Stimulated activated naive CD4-positive, alpha-beta T cell (primary cell): ENCODE measurements around the gene AJAP1.

Experiments
- DNase-seq, 6 experiments: peaks; one replicate each; lab custom pipeline; 2025; lab: John Stamatoyannopoulos, UW

The AJAP1 gene

DNA sequence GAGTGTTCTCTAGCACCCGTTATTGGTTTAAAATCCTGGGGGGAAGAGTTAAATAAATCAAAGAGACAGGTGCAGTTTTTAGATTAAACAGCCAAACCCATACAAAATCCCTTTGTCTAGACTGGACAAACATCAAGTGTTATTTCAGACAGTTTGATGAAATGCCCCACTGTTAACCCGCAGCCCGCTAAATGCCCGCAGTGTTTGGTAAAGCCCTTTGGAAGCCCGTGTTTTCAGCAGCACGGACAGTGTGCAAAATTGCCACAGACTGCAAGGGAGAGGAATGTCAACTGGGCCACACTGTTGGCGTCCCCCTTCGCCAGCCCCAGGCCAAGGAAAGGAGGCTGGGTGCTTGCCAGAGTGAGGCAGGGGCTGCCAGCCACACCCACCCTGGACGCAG lies 26.6 kb downstream of the AJAP1 start:
- DNase-seq, result no peak

- DNase-seq, result no peak
These were observed 28.3 kb downstream of the AJAP1 start for GRCh38 chr1:4682607-4683220.

DNA sequence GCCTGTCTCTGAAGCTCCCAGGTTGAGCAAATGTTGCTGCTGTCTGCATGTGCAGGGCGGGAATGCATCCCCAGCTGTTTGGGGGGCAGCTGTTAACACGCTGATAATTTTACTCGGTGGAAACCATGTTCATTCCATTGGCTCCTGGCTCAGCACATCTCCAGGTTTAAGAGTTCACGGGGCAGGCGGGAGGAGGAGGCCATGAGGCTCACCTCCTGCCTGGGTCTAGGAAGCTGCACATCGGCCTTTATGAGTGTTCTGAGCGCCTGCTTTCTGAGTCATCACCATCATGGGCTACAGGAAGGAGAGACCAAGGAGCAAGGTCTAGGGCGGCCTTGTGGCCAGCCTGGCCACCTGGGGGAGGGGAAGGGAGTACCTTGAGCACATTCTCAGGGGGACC lies 29.7 kb downstream of the AJAP1 start:
- DNase-seq, result no peak

GRCh38 chr1:4684864-4685522 lies 30.6 kb downstream of the AJAP1 start:
- DNase-seq, result no peak

DNA sequence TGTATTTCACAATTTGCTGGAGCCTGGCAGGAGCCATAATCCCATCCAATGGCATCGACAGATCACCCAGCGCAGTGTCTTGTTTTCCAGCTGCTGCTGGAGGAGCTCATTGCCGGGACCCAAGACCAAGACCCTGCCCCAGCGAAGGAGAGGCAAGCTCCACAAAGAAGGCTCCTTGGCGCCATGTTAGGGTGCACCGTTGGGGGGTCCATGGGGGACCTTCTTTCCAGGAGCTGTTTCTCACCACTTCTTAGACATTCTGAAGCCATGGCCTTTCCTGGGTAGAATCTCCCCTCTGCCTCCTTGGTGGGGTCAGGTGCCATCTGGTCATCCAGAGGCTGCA lies 31.1 kb downstream of the AJAP1 start:
- no peak for DNase-seq

- no peak for DNase-seq
These were observed 33.5 kb downstream of the AJAP1 start for GRCh38 chr1:4687943-4688342.

GRCh38 chr1:4689271-4689935 lies 35.0 kb downstream of the AJAP1 start:
- DNase-seq, result no peak

GRCh38 chr1:4689941-4690635 lies 35.7 kb downstream of the AJAP1 start:
- DNase-seq, result no peak

GRCh38 chr1:4690951-4691675 lies 36.7 kb downstream of the AJAP1 start:
- DNase-seq, result no peak

DNA sequence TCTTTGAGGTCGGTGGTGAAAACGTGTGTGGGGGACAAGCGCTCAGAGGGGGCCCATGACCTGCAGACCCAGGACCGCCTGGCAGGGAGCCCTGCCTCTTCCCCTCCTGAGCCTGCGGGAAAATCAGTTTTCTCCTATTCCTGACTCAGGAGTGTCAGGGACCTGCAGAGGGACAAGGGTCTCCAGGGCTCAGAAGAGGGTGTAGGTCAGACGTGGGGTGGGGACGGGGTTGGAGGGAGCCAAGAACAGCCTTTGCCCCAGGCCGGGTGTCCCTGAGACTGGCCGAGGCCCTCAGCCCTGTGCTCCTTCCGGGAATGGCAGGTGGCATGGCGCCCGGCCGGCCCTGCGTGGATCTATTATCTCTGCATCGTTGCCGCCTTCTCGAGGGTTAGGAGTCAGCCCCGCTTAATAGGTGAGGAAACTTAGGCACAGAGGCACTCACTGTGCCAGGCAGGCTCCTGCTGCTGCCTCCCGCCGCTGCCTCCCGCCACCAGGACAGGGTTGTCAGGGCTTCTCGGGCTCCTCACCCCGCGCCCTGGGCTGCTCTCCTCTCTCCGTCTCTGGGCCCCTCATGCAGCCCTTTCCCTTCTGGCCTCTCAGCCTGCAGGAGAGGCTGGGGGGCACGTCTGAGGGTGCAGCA lies 37.5 kb downstream of the AJAP1 start:
- DNase-seq, result no peak

- no peak for DNase-seq
These were observed 38.0 kb downstream of the AJAP1 start for GRCh38 chr1:4692437-4692836.

- DNase-seq, result no peak
These were observed 38.9 kb downstream of the AJAP1 start for GRCh38 chr1:4693331-4693730.

DNA sequence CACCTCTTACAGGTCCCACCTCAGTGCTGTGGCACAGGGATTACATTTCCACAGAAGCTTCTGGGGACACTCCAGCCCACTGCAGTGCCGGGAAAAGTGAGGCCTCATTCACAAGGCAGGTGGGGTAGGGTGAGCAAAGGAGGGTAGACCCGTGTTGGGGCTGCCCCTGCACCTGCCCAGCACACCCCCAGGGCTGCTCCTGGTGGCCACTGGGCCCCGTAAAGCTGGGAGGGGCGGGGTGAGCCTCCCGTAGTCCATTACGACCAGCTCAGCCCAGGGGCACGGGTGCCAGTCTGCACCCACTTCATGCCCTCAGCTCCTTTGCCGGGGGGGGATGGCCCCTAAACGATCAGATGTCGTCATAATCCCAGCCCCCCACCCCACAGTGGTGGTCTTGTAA lies 39.5 kb downstream of the AJAP1 start:
- no peak for DNase-seq

- no peak for DNase-seq
These were observed 40.1 kb downstream of the AJAP1 start for GRCh38 chr1:4694492-4694891.

- DNase-seq, result no peak
These were observed 40.8 kb downstream of the AJAP1 start for GRCh38 chr1:4695241-4695640.

GRCh38 chr1:4696161-4696745 lies 41.8 kb downstream of the AJAP1 start:
- DNase-seq, result no peak

- no peak for DNase-seq
These were observed 42.3 kb downstream of the AJAP1 start for GRCh38 chr1:4696753-4697152.

DNA sequence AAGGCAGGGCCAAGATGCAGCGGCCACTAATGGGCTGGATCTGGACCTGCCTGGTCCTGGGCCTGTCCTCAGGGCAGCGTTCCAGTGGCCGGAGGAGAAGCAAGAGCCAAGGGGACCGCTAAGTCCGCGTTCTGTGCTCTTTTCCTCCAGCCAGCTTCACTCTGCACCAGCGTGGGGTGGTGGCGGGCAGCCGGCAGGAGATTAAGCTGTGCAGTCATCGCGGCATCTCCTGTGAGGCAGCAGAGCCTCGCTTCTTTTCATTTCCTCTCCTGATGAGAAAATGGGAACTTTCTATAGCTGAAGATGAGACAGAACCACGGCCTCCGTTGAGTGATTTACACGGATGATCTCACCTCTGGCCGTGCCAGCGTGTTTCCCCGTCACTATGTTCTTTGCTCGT lies 43.4 kb downstream of the AJAP1 start:
- DNase-seq, result no peak

DNA sequence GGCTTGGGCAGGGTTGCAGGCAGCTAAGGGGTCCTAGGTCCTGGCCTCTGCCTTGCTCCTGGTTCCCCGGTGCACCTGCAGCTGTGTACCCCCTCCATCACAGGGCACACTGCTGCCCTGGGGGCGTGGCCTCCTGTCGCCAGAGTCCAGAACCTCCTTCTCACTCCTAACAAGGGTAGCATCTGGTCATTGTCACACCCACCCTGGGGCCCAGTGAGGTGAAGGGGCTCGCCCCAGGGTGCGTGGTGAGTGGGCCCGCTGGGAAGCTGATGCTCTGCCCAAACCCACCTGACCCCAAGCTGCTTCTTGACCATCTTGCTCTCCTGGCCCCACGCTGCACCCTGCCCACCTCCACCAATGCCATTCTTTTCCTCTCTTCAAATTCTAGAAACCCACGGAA lies 44.5 kb downstream of the AJAP1 start:
- no peak for DNase-seq

- DNase-seq, result no peak
These were observed 45.2 kb downstream of the AJAP1 start for GRCh38 chr1:4699376-4700301.
